GM12892 (cell line): ENCODE measurements around the gene DNAJB6.

Experiments
- POLR2A ChIP-seq: IDR thresholded peaks from 2 replicates; pipeline ENCODE4 v1.6.1; 2011; ENCODE audit warnings: low read depth, low read length, control low read depth
- POLR2AphosphoS5 ChIP-seq: IDR thresholded peaks from 2 replicates; pipeline ENCODE4 v1.6.1; 2011; ENCODE audit warnings: low read depth, low read length, control low read depth
- TAF1 ChIP-seq: IDR thresholded peaks from 2 replicates; pipeline ENCODE4 v1.6.1; 2011; ENCODE audit warnings: low read depth, mild to moderate bottlenecking, control low read depth, low read length, borderline replicate concordance

DNA sequence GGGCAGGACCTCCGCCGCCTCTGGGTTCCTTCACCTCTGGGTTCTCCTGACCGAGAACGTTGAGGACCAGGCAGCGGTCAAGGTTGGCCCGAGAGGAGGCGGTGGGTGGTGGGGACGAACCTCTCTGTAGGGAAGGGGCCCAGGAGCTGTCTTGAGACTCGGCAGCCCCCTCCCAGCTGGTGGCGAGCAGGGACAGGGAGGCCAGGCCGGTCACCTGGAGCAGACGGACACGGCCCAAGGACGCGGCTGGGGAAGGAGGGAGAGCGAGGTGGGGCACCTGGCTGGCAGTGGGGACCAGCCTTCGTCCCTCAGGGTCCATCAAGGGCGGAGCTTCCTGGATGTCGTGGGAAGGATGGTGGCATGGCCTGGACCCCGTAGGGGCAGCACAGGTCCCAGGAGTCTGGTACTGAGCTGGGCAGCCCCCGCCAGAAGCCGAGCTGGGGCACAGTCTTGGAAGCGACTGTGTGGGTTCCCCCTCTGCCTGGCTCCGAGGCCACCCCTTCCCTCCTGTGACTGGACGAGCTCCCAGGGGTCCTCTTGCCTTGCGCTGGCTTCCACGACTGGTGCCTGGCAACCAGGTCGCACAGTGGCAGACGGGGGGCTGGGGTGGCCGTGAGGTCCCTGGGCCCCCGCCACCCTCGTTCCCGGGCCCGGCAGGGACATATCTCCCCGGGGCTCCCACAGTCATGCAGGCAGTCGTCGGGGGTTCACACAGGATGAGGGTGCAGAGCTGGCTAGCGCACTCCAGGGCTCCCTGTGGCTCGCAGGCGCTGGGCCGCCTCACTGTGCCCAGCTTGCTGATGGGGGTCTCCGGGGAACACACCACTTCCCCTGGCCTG, 89.9 kb downstream of the DNAJB6 start:
- no peak for TF ChIP-seq POLR2AphosphoS5
- TF ChIP-seq POLR2A, result no peak
- no peak for TF ChIP-seq TAF1
